HG03558 (cell line): ENCODE measurements around the gene TADA2B.
"Not testable (repeated sequence)": the region's sequence is repeated elsewhere in the genome, so short reads cannot be mapped to it uniquely, and the experiment has no call there.

Experiments used
- ATAC-seq: cut with Tn5 transposase; IDR thresholded peaks from one replicate; pipeline ENCODE4 v1.9.1; 2021; ENCODE audit warnings: moderate number of reproducible peaks; ENCODE audit not compliant: unreplicated experiment; ENCODE audit errors: extremely low read depth

Gene TADA2B

DNA sequence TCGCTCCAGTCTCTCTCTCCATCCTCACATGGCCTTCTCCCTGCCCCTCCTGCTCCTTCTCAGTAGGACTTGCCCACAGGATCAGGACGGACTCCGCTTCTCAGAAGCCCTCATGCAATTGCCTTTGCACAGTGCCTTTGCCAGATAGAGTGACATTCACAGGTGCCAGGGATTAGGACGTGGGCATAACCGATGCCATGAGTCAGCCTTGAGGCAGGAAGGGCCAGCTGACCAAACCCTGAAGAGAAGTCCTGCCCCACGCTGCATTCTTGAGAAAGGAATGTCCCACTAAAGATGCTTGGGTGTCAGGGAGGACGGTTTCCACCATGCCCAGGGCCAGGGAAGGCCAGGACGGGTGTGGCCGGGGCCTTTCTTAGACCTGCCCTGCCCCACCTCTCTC, 31.3 kb downstream of the TADA2B start:
- ATAC-seq = no peak

DNA sequence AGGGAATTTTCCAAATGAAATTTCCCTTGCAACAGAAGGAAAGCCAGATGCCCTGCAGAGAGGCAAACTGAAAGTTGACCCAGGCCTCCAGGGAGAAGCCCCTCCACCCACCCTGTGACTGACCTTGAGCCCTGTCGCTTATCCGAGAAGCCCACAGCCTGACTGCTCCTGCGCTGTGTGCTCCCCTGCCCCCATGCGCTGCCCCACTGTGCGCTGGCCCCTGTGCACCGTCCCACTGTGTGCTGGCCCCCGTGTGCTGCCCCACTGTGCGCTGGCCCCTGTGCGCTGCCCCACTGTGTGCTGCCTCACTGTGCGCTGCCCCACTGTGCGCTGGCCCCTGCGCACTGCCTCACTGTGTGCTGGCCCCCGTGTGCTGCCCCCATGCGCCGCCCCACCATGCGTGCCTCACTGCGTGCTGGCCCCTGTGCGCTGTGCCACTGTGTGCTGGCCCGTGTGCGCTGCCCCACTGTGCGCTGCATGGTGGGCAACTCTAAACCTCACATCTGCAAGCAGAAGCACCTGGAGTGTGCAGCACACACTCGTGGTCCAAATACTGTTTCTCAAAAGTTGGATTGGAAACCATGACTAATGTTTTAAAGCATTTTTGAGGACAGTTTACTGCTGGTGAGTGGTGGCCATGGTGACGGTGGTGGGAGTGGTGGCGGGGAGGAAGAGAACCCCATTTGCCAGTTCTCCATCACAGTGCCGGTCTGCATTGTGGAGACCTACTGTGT, 33.0 kb downstream of the TADA2B start:
- no peak for ATAC-seq

DNA sequence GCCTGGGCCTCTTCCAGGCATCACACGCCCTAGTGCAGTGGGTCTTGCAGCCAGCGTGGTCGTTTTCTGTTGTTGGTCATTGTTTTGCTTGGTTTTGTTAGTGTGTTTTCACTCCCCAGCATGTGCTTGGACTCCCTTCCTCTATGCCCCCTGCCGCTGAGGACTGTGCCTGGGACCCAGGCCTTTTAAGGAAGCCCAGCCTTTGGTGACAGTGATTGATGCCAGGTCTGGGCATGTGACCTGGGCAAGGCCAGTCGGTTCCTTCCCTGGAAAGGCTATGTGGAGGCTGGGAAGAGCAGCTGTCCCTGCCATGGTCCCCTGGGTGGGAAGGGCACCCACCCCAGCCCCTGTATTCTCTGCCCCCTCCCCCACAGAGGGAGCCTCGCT, 33.5 kb downstream of the TADA2B start:
- no peak for ATAC-seq

DNA sequence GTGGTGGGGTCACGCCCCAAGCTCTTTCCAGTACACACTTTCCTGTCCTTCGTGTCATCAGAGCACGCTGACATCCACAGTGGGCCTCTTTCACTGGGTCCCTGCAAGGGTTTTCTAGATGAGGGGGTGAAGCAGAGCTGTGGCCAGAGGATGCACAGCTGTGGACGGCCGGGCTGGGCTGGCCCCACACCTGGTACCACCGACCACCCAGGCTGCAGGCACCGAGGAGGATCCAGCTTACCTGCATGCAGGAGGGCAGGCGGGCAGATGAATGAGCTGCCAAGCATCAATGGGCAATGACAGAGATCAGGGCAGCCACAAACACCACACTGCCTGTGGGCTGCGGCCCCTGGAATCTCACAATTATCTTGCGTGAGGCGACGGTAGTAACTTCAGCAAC, 34.2 kb downstream of the TADA2B start:
- no peak for ATAC-seq

DNA sequence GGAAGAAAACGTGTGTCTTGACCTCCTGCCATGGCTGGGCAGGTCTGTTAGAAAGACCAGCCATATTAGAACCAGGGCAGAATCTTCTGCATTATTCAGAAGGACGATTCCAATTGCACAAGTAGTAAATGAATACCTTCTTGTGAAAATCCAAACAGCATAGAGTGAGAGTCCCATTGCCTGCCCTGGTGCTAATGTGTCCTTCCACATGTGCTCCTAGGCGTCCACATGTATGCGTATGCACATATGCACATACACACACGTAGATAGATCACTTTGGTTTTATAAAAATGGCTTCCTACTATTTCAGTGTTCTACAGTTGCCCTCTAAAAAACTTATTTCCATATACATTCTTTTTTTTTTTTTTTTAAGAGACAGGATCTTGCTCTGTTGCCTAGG, 34.9 kb downstream of the TADA2B start:
- ATAC-seq = no peak

DNA sequence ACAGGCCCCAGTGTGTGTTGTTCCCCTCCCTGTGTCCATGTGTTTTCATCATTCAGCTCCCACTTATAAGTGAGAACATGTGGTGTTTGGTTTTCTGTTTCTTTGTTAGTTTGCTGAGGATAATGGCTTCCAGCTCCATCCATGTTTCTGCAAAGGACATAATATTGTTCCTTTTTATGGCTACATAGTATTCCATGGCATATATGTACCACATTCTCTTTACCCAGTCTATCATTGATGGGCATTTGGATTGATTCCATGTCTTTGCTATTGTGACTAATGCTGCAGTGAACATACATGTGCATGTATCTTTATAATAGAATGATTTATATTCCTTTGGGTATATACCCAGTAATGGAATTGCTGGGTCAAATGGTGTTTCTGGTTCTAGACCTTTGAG, 36.3 kb downstream of the TADA2B start:
- ATAC-seq = not testable (repeated sequence)

DNA sequence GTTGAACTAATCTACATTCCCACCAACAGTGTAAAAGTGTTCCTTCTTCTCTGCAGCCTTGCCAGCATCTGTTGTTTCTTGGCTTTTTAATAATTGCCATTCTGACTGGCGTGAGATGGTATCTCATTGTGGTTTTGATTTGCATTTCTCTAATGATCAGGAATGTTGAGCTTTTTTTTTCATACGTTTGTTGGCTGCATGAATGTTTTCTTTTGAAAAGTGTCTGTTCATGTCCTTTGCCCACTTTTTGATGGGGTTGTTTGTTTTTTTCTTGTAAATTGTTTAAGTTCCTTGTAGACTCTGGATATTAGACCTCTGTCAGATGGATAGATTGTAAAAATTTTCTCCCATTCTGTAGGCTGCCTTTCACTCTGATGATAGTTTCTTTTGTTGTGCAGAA, 36.7 kb downstream of the TADA2B start:
- ATAC-seq = not testable (repeated sequence)

DNA sequence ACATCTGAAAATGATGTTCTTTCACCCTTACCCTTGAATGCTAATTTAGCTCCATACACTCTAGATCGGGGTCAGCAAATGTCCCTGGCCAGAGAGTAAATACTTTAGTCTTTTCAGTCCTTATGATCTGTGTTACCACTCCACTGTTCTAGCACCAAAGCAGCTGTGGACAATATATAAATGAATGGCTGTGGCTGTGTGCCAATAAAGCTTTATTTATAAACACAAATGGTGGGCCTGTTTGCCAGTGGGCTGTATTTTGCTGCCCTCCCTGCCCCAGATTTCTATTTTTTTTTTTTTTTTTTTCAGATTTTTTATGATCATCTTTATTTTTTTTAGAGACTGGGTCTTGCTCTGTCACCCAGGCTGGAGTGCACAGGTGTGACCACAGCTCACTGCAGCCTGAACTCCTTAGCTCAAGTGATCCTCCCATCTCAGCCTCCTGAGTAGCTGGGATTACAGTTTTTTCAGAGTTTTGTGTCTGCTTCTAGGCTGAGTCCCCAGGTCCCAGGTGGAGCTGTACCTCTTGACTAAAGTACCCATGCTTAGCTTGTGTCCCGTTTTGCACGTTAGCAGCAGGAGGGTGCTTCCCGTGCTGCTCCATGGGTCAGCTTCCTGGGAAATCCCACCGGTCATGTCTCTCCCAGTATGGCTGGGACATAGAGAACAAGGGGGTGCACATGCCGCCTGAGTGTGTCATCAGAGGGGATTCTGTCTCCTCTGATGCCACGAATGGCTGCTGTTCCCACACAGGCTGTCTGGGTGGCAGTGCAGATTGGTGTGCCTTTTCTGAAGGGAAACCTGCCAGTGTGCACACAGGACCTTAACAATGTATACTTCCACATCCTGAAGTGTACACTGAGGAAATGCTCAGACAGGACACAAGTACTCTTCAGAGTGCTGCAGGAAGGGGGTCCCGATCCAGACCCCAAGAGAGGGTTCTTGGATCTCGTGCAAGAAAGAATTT, 40.7 kb downstream of the TADA2B start:
- ATAC-seq = no peak

DNA sequence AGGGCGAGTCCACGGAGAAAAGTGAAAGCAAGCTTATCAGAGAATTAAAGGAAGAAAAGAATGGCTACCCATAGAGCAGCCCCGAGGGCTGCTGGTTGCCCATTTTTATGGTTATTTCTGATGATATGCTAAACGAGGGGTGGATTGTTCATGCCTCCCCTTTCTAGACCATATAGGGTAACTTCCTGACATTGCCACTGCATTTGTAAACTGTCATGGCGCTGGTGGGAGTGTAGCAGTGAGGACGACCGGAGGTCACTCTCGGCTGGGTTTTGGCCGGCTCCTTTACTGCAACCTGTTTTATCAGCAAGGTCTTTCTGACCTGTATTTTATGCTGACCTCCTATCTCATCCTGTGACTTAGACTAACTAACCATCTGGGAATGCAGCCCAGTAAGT, 41.4 kb downstream of the TADA2B start:
- ATAC-seq = not testable (repeated sequence)

DNA sequence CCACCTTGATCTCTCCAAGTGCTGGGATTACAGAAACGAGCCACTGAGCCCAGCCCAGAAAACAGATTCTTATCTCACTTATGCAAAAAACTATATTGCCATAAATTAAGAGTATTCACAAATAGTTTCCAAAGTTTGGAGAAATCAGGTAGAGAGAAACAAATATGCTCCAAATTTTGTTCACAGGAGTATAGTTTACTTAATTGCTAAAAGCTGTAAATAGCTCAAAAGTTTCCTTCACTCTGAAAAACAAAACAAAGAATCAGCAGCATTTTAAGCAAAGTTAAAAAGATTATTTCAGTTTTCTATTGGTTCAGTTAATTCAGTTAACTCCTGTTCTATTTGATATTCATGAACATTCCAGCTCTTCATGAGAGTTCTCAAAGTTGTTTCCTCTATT, 43.2 kb downstream of the TADA2B start:
- no peak for ATAC-seq

DNA sequence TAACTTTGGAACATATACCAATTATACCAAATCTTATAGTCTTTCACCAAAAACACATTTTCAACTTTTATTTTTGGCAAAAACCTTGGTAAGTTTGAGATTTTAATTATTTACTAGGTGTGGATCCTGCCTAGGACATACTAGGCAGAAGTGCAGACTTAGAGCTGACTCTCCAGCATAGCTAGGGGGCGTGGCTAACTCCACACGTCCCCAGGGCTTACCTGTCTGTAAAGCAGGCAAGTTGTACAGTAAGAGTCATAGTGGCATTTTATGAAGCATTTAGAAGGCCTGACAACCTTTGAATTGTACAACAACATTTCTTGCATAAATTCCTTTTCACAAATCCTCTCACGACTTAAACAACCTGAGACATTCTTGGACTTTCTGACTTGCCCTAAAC, 43.9 kb downstream of the TADA2B start:
- no peak for ATAC-seq

DNA sequence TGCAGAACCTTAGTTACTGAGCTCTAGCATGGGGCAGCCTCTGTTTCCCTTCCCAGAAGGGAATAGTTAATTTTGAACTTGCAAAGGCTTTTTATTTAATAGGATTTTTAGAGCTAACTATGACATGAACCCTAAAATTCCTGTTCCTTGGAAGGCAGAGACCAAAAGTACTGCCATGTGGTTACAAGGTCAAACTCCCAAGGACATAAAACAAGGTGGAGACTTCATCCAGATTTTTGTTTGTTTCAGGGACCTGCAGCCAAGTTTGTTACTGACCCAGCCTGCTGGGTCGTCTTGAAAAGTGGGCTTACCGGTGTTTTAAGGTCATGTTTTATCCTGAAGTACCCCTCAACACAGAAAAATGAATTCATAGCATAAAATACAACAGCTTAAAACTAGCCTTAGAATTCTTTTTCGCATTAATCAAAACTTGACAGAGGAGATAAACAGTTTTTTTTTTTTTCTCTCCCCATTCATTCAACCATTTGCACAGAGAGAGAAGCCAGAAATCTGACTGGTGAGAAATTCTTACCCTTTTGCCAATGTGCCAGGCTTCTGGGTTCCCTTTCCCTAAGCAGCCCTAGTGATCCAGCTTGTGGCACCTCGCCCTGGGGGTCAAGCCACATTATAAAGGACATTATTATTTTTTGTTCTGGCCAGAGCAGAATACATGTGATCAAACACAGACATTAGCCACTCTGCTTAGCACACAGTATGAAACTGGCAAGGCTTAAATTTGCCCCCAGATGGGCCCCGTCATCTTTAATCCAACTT, 46.2 kb downstream of the TADA2B start:
- ATAC-seq = no peak

DNA sequence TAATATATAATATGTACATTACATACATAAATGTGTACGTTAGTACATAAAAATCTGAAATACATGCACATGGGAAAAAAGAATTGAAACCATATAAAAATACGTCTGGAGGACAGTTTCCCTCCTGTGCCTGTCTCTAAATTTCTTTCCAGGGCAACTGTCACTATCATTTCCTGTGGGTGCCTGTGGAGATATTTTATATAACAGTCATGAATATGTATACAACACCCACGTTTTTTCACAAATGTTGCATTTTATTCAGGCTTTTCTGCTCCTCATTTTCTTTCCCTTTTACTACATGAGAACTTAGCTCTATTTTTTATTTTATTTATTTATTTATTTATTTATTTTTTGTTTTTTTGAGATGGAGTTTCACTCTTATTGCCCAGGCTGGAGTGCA, 48.9 kb downstream of the TADA2B start:
- no peak for ATAC-seq

DNA sequence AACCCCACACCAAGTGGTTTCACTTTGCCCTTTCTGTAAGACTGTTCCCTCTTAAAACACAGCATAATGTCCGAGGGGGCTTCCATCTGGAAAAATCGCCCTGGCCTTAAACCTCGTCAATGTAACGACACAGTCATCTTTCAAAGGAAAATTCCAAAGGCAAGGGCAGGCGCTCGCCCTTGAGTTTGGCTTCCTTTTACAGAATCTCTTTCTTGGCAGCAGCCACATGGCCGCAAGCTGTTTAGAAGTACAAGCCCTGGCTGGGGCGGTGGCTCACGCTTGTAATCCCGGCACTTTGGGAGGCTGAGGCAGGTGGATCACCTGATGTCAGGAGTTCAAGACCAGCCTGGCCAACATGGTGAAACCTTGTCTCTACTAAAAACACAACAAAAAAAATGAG, 51.7 kb downstream of the TADA2B start:
- ATAC-seq = no peak

DNA sequence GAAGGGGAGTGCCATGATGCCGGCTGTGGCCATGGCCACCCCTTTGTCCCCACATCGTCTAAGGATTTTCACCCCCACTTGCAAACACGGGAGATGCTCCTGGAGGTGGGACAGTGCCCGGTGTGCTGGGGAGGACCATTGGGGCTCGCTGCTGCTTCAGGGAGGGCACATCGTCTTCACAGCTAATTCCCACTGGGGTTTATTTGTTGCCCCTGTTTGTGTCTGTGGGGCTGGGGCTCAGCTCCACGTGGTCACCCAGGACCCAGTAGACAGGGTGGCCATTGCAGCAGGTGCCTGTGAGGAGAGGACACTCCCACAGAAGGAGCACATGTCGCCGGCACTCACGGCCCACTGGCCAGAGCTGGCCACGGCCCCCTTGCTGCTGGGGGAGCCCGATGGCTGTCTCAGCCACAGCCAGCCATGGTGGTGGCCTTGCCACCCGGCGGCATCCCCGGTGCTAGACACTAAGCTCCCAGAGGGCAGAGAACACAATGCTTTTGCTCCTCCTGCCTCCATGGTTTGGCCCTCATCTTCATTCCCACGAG, 52.5 kb downstream of the TADA2B start:
- ATAC-seq = no peak

DNA sequence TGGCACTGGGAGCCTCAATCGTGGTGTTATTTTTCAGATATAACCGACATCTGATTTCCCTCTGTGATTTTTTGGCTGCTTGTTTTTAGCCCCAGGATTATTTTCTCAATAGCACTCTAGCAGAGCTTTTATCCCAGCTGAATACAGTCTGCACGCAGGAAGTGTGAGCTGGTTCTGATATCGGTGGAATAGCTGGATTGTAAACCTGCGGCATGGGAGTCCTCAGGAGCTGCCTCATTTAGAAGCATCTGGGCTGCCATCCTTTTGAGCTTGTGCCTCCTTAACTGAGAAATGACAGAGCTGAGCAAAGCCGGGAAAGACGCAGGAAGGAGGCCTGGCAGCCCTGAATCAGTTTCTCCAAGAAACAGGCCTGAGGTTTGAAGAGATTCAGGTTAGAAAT, 53.1 kb downstream of the TADA2B start:
- ATAC-seq = no peak

DNA sequence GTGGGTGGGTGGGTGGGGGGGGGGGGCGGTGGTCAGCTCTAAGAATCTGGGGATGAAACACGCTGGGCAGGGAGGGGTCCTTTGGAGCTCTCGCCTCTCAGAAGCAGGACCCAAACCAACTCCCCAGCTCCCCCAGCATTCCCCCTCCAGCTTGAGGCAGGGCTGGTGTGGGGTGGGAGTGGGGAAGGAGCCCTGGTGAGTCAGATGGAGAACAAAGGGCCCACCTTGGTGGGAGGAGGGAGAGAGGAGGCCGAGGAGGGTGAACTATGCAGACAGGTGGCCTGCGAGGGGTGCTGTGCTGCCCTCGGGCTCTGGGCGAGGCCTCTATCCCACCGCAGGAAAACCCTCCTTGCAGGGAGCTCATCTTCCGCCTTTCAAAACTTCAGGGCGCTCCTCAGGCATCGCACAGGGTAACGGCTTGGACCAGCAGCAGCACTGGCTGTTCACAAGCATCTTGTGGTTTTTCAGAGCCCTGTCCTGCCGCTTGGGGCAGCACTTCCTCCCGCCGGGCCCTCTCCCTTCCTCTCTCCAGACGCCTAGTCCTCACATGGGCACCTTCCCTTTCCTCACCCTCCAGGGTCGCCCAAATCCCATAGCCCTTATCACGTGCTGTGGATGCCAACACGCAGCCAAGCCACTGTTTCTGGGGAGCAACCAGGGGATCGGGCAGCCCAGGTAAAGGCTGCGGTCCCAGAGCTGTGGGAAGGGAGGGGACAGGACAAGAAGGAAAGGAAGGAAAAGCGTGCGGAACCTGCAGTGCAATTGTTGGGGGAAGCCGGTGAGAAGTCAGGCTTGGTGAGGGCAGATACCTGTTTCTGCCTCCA, 58.7 kb downstream of the TADA2B start:
- ATAC-seq = peak; percentile 64

DNA sequence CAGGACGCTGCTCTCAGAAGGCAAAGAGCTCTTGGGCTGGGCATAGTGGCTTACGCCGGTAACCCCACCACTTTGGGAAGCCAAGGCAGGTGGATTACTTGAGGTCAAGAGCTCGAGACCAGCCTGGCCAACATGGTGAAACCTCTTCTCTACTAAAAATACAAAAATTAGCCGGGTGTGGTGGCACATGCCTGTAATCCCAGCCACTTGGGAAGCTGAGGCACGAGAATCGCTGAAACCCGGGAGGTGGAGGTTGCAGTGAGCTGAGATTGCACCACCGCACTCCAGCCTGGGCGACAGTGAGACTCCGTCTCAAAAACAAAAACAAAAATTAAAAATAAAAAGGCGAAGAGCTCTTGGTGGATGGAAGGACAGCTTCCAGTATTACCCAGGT, 59.3 kb downstream of the TADA2B start:
- ATAC-seq = not testable (repeated sequence)

DNA sequence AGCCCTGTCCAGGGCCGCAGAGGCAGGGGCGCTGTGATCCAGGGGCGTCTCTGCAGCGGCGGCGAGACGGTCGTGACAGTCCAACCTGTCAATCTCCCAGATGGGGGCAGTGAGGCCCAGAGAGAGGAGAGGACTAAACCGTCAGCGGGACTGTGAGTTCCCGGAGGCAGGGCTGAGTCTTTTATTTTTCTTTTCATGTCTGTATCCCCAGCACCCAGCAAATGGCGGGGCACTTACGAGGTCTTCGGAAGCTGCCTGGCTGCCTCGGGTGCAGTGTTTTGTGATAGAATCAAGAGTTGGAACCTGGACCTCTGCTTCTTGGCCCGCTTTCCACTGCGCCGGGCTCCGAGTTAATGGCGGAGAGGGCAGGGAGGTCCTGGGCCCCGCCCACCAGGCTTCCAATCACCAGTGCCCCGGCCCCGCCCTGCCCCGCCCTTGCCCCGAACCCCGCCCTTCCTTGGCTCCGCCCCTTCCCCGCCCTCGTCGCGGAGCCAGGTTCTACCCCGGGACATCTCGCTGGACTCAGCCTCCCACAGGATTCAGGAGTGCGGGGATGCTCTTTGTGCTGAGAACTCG, 59.9 kb downstream of the TADA2B start:
- ATAC-seq = peak; percentile 70
